ENCODE measurements around the gene MED23.

MED23 gene

DNA sequence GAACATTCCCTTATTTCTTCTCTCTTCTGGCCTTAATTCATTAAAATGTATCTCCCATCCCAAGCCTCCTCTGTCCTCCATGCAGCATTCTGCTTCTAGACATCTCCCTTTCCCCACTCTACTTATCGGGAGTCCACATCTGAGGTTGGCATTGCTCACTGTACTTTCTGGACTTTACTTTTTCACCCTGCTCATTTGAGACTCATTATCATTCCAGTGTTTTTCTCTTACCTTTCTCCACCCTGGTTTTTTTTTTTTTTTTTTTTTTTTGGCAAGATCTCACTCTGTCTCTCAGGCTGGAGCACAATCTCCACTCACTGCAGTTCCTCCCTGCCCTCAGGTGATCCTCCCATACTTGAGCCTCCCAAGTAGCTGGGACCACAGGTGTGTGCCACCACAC lies 13.5 kb upstream of the MED23 start:
- DNase-seq (ENCODE audit: low spot score) = no peak

DNA sequence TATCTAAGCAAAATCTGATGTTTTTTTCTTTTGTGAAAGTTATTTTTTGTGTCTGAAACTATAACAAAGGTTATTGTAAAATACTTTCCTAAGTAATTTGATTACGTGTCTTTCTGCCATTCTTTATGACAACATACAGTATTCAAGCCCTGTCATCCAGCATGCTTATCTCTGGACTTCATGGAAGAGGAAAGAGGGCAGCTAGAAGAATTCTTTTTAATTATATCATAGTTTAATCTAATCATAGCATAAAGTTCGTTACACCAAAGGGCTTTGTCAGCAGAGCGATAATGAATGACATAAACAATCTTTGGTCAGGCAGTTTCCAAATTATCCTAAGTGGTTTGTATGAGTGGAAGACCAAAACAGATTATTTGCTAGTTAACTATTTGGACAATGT lies 12.5 kb upstream of the MED23 start:
- DNase-seq (ENCODE audit: low spot score) = no peak

DNA sequence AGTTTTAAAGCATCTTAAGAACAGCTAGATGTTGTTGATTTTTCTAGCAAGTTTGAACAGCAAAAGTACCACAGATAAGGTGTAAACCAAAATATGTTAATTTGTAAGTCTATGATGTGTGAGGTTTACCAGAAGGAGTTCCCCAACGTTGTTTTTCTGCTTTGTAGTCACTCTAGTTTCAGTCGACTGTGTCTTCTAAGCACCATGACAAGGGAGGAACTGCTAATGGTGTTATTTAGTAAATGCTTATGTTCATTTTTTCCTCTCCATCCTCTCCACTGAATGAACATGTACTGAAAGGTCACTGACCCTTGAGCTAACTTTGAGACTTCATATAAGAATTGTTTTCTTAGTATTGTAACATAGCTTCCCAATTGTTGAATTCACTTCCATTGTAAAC lies 12.1 kb upstream of the MED23 start:
- DNase-seq (ENCODE audit: low spot score) = no peak

DNA sequence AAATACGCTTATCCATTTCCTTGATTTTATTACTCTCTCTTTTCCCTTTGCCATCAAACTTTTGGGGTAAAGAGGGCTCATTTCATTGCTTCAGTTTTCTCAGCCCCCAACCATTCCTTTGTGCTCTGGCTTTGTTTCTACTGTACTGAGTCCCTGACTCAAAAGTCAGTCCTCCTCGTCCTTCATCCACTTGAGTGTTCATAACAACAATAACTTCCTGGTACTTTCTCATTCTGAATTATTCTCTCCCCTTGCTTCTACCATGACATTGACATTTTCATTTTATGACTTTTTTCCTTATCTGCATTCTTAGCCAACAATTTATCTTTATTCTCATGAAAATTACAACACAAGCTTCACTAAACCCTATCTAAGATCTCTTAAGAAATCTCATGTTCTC lies 10.0 kb upstream of the MED23 start:
- no peak for DNase-seq (ENCODE audit: low spot score)

DNA sequence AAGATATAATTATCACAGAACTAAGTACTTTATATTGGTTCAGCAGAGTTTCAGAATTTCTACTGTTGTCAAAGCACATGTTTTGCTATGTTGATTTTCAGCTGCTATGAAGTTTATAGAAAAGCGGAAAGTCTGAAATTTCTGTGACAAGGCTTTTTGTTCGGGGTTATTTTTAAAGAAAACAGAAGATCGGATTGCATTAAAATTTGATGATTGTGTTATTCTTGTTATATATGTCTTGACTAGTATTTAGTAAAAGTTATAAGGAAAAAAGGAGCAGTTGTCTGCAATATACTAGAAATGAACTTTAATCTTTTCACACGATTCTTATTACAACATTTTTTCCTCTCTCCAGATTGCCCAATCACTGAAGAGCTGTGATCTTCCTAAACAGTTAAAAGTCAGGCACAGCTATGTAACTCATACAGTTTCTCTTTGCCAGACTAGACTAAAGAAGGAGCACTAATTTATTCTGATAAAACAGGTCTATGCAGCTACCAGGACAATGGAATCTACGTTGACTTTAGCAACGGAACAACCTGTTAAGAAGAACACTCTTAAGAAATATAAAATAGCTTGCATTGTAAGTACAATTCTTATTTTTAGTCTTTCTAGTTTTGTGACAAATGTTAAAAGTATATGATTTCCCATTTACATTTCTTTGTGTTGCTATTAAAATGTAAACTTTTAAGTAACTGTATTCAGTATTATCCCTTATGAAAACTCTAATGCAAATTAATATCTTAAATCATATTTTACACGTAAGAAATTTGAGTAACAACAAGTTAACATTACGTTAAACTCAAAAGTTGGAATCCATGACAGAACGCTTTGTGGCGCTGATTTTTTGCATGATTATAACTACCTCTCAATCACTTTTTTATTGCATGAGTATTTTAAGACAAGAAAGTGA lies 9.1 kb upstream of the MED23 start, which contains the start of gene ENPP3:
ENPP3 (plus strand) TSS at position 423 of the 913 bp plus-strand sequence; CDS start at position 506, 83 bp downstream.
- no peak for DNase-seq (ENCODE audit: low spot score)

DNA sequence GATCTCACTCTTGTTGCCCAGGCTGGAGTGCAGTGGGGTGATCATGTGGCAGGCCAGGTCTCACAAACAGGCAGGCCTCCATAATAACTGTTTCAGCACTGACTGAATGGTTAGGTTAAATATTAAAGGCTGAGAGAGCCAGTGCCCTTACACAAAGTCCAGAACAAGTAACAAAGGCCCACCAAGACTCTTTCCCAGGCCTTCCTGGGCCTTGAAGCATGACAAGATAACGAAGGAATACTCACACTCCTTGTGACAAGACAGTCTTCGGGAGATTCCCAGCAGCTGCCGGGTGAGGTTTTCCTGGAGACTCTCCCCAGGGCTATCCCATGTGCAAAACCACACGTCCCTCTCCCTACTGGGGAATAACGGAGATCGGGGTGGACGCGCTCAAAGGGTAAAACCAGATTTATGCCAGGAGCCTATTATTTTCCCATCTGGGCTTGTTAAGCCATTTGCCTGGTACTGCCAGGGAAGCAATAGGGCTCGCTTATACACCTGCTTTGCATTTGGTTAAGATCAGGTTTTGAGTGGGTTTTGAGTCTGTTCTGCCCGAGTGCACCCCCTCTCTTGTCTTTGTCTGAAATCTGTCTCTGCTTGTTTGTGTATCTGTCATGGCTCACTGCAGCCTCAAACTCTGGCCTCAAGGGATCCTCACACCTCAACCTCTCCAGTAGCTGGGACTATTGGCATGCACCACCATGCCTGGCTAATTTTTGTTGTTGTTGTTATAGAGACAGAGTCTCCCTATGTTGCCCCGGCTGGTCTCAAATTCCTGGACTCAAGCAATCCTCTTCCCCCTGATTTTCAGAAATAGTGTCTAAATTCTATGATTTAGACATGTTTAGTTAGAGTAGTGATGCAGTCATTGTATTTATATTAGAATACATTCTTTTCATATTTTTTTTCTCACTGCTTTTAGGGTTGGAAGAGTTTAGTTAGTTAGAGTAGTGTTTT lies 7.6 kb upstream of the MED23 start:
- no peak for DNase-seq (ENCODE audit: low spot score)

DNA sequence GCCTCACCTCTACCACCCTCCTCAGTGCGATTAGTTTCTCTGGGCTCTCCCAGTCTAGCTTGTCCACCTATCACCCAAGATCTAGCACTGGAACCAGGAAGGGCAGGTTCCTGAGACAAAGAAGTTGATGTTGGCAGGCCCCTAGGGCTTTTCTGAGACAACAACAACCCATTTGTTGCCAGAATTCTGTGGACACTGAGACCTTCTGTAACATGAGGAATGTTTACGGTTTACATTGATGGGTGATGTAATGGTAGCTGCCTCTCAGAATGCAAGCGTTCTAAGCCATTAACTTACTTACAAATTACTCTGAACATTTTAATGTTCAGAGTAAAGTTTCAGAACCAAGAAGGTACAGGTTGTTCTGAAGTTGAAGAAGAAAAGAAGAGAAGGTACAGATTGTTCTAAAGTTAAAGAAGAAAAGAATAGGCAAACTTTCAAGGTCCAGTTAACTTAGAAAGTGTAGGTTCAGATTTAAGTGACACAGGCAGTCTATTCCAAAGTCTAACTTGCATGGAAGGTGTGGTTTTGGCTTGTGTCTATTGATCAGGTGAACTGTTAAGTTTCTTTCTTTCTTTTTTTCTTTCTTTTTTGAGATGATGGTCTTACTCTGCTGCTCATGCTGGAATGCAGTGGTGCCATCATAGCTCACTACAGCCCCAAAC lies 3.7 kb upstream of the MED23 start:
- no peak for DNase-seq (ENCODE audit: low spot score)

DNA sequence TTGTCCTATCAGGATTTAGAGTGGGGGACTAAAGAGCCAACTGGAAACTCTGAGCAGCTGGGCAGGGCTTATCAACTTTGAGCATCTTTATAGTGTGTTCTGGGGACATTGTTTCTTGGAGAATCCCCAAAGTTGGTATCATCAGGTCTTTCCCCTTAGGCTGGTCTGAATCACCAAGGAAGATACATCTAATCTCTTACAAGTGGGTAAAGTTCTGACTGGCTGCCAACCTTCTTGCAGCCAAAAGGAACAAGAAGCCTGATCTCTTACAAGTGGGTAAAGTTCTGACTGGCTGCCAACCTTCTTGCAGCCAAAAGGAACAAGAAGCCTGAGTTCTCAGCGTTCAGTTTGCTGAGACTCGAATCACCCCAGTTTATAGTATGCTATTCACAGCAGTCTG lies 1.6 kb upstream of the MED23 start:
- no peak for DNase-seq (ENCODE audit: low spot score)

DNA sequence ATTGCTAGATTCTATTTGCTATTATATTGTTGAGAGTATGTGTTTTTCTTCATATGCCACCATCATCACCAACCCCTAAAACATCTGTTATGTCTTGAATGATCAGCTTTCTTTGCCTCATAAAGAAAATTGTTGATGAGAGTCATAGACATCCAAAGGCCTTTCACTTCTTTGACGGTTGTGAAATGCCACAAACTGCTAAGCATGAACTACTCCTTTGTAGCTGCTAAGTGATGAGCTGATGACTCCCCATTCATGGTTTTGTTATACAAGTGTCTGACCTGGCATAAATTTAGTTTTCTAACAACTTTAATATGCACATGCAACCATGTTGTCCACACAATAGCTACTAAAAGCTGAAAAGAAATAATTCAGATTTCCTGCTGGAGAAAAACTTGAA lies 684 bp upstream of the MED23 start:
- no peak for DNase-seq (ENCODE audit: low spot score)

DNA sequence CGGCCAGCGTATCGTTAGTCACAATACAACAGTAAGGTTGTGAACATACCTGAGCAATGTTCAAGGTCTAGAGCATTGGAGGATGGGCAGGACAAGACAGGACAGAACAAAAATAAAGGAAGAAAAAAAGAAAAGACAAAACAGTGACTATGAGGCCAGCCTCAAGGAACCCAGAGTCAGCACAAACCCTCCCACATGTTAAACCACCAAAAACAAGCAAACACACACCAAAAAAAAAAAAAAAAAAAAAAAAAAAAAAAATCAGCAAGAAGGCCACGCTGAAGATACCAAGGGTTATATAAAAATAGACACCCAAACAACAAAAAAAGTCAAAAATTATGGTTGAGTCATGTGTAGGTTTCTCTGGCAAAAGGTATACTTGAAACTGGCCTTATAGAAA lies 12.8 kb downstream of the MED23 start:
- DNase-seq (ENCODE audit: low spot score) = no peak

DNA sequence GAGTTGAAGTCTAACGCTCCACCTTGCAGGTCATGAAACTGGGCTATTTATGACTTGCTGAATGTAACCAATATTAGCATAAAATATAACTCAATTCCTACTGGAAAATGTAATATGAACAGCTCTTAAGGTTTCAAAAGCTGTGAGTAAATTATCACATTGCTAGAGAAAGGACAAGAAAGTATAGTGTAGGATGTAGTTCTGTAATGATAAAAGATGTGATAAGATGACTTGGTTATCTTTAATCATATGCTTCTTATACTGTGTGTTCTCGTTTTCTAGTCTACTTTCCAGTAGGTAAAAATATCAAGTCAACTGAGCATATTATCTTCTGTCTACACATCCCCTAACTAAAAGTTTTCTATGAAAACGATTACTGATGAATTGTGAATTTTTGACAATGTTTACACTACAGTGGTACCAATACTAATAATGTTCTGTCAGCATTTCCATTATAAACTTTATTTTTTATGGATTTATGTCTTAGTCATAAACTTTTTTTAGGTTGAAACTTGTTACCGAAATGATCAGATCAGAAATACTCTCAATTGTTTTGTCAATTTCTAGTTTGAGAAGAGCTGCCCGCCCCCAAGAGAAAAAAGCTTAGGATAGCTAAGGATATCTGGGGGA lies 14.6 kb downstream of the MED23 start:
- DNase-seq (ENCODE audit: low spot score) = no peak

DNA sequence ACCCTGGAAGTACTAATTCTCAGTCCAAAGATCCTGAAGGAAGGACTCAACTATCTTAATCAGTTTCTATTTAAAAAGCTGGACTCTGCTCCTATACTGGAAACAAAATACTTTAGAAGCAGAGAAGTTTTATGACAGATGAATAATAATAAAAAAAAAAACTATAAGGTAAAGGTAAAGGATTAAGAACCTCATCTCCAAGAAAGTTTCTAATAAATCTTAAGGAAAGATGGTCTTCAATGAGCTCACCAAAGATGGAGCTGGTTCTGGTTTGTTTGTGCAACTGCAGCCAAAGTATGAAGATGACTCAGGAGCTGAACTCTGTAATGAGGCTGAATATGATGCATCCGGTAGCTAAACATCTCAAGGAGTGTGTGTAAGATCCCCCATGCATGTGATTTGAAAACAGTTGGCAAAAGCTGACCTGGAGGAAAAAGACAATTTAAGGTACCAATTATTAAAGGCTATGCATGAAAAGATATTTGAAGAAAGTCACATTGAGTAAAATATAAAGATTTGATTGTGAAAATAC lies 25.2 kb downstream of the MED23 start:
- no peak for DNase-seq (ENCODE audit: low spot score)

DNA sequence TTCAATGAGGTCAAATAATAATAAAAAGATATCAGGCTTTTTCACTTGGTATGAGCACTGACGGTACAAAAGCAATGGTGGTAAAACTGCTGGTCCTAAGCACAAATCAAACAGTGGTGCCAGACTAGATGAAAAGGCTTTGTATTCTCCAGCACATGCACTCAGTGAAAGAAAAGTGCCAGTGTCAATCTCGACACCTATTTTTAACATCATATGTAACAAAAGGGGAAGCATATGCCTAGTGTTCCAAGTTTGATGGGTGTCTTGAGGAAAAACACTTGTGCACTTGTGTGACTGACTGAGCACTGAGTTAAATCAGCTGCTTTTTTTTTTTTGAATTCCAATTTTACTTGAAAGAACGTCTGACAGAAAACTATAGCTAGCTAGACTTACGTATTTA lies 27.3 kb downstream of the MED23 start:
- no peak for DNase-seq (ENCODE audit: low spot score)

DNA sequence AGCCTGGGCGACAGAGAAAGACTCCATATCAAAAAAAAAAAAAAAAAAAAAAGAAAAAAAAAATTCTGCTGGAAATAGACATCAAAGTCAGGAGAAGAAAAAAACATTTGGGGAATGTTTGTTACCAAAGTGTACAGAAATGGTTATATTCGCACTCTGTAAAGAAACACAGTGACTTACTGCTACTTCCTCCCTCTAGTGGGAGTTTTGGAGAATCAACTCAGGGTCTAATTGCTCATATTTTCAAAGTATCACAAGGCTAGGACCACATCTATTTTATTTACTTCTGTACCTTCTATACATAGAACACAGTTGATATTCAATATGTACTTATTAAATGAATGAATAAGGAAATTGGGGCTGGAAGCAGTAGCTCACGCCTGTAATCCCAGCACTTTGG lies 30.6 kb downstream of the MED23 start:
- peak; percentile 9 for DNase-seq (ENCODE audit: low spot score)

DNA sequence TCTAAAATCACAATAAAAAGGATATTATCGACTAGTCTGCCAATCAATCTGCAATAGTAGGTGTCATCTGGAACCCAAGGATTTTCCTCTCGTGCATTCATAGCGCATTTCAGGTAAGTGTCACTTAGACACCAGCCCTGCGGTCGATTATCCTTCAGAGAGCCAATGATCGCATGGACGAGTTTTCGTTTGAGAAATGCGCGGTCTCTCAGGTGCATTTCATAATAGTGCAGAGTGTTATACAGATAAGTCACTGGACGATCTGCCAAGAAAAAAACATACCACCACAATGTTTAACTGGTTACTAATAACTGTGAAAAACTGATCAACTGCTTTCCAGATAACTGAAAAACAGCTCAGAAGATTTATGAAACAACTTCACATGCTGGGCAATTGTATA lies 34.0 kb downstream of the MED23 start:
- no peak for DNase-seq (ENCODE audit: low spot score)

DNA sequence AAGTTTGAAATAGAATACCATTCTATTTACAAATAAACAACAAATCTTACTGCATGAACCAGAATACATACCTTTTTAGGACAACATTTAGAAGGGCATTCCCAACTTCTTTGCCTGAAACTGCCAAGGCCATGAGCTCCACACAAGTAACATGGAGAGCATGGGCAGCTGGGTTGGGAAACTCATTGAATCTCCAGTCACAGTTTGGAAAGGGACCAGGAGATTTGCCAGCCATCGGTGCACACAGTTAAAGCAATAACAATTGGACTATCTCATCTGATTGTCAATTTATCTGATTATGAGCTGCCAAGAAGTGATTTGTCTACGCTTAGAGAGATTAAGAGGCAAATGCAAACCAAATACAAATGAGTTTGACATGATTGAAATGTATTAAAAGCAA lies 35.1 kb downstream of the MED23 start:
- no peak for DNase-seq (ENCODE audit: low spot score)

DNA sequence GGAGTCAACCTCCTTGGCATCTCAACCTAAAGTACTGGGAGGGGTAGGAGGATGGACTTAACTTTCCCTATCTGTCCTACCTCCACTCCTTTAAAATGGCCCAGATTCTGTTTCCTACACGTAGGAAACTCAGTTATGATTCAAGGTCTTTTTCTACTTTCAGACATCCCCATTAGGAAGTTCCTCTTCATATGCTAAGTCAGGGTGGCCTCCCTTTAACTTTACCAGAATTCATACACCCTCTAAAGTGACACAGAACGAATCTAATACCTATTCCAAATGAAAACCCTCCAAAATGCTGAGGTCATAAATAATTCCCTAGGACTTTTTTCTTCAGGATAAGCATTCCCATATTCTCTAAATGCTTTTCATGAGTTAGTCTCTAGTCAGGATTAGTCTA lies 39.4 kb downstream of the MED23 start:
- DNase-seq (ENCODE audit: low spot score) = no peak

DNA sequence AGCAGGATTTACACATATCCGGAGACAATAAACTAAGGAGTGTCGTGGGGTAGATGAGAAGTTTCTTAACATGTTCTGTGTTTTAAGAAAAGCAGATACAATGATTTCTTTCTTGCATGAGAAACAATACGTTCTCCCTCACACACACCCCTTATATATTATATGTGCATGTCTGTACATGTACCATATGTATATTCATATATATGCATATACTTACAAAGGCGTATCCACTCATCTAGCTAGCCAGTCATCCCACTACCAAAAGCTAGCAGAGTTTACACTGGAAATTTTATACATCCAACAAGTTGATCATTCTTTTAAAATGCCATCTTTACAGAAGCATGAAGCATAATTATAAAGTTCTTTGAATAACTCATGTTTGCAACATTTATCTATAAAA lies 40.1 kb downstream of the MED23 start:
- DNase-seq (ENCODE audit: low spot score) = no peak

DNA sequence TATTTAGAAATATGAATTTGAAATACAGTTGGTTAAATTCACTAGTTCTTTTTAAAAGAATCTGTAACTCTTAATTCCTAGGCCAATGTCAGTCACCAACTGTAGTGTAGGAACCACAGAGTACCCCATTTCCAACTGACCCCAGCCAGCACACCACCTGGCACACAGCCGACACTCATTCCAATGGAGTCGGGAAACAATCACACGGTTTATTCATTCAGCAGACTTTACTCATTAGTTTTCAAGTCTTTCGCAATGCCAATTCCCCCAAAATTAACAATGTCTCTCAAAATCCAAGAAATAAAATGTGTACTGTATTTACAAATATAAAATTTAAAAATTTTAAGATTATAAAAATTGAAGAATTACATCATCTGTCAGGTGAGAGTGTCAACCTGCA lies 41.5 kb downstream of the MED23 start:
- DNase-seq (ENCODE audit: low spot score) = no peak

DNA sequence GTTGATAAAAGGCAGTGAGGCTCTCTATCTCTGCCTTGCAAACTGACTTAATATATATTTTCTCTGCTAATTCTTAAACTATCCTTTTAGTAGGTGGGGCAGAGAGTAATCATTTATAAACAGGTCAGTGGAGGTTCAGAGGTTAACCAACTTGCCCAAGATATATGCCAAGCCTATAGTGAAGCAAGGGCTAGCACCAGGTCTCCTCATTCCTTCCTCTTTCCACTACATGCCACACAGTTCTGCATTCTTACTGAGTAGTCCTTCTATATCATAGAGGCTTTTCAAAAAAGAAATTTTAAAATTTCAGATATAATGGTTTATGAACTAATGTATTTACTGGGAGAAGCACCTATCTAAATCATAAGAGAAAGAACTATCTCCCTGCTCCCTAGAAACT lies 46.5 kb downstream of the MED23 start:
- no peak for DNase-seq (ENCODE audit: low spot score)

DNA sequence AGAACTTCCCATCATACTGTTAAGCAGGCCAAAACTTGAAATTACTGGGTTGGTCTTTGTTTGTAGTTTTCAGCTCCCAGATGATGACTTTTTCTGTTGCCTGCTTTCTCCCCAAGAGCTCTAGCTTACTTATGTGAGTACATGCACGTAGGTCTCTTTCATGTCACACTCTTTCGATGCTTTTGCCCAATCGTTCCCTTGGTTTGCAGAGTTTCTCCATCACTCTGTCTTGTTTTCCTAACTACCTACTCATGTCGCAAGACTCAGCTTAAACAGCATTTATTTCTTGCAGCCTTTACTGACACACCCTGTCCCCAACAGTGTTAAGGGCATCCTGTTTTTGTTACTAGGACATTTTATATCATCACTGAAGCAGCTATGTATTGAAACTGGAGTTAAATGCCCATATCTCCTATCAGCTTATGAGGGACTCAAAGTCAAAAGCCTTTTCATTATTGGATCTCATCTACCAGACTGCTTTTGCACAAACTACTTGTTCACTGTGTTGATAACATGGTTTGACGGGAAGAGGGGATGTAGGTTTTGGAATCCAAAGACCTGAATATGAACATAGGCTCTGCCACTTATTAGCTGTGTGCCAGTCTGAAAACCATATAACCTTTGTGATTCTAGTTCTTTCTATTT lies 52.1 kb downstream of the MED23 start:
- DNase-seq (ENCODE audit: low spot score) = no peak

Data from hematopoietic multipotent progenitor cell treated with erythropoietin and hydrocortisone succinate and interleukin-3 and kit ligand, for 15 days (in vitro differentiated cells).